ENCODE measurements around the gene GPC6.

The GPC6 gene

GRCh38 chr13:93521307-93521706 lies 294.7 kb downstream of the GPC6 start:
- no peak for DNase-seq

DNA sequence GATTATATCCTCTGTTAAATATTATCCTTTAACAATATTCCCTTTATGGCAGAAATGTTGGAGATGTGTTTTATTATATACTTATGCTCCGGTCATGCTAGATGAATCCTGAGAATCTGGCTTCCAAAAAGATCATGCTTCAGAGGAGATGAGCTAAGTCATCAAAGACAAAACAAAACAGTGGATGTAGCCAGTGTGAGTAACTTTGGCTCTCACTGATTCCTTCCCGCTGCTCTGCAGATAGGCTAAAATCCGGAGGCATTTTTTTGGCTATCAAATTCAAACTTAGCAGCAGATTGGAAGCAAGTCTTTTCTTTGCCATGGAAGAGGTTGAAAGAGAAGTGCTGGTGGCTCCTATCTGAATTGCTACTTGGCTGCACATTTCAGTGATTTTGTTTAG lies 295.9 kb downstream of the GPC6 start:
- DNase-seq = no peak

DNA sequence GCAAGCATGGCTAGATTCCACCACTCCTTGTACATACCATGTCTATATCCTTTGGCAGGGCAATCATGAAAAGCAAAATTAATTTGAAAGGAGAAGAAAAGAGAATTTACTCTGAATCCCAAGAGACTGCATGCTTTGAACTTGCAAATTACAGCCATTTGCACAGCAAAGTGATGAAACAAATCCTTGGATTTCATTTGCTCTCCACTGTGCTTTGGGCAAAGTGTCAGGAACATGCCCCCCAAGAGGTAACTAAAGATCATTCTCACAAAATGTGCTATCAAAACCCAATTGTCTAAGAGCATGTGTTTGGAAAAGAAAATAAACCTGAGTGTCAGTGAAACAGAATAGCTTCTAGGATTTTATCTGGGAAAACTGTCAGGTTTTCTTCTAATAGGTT lies 298.5 kb downstream of the GPC6 start:
- DNase-seq = no peak

- no peak for DNase-seq
Measured at GRCh38 chr13:93527748-93528297, 301.2 kb downstream of the GPC6 start.

GRCh38 chr13:93529961-93530360 lies 303.4 kb downstream of the GPC6 start:
- no peak for DNase-seq

DNA sequence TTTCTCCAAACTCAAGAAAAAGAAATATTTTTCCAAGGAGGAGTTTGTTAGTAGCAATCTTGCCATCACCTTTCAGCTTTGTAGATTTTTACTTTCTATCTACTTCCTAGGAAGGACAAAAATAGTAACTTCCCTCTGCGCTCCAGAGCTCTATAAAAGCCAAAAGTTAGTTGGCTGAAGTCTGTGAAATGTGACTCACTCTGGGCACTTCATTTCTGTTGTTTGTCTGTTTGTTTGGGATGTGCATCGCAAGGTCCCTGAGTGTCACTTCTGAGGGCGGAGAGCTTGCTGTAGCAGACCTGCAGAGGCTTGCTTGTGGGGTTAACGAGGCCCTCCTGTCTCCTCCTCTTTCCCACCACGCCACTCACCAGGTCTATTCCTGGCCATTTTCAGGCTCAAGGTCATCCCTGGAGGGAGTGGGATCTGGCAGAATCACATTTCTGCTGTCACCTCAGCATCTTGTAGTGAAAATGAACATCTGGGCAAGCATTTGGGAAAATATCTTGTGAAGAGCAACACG lies 307.6 kb downstream of the GPC6 start:
- DNase-seq = no peak

GRCh38 chr13:93535251-93535650 lies 308.6 kb downstream of the GPC6 start:
- DNase-seq = no peak

DNA sequence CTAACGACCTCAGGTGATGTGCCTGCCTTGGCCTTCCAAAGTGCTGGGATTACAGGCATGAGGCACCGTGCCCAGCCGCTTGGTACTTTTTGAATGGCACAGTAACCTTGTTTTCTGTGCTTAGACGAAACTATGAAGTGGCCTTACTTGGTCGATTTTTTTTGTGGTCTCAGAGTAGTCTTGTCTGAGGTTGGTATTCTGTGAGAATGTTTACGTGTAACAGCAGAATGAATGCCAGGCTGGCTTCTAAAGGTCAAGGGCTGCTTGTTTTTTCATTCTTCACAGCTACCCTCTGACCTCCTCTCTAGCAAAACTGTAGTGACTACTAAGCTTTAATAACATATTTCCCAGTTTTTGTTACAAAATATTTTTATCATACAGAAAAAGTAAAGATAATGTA lies 313.3 kb downstream of the GPC6 start:
- DNase-seq = no peak

GRCh38 chr13:93547886-93548285 lies 321.3 kb downstream of the GPC6 start:
- no peak for DNase-seq

DNA sequence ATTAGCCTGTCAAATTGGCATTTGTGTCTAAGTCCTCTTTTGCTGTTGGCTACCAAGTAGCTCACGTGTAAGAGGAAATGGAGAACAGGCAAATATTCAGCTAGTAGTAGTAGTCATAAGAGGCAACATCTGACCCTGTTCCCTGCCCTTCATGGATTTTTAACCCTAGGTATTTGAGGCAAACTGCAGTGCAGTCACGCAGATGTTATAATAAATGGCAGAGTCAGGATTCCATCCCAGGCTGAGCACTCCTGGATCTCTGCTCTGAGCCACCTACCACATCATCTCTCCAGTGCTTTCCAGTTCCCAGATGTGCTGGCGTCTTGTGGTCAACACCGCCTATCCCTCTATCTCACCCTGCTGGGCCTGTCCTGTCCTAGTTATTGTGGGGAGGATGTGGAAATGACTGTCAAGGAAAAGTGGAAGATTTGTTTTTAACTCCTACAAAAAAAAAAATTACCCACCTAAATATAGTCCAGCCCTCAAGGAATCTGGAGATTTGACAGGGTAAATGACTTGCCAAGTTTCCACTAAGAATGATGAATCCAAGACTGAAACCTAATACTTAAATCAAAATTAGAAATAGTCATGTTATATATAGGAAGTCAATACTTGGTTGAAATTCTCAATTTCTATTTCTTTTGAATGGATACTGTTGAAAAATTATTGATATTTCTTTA lies 322.9 kb downstream of the GPC6 start:
- no peak for DNase-seq

DNA sequence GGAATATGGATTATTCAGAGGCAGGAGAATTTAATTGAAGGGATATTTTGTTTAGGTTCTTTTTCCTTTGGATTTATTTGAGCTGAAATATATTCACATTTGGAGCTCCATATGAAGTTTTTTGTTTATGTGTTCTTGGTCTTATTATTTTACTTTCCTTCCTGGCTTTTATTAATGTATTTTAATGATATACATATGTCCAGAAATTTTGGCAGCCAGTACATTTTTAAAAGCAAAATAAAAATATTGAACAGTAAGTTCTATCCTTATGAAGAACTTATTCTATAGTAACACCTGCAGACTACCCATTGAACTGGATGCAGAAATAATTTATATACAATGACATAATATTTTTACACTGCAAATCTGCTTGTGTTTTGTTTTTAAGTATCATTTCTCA lies 323.6 kb downstream of the GPC6 start:
- DNase-seq = no peak

- no peak for DNase-seq
Measured at GRCh38 chr13:93552596-93552995, 326.0 kb downstream of the GPC6 start.

GRCh38 chr13:93554514-93554913 lies 327.9 kb downstream of the GPC6 start:
- DNase-seq = no peak

DNA sequence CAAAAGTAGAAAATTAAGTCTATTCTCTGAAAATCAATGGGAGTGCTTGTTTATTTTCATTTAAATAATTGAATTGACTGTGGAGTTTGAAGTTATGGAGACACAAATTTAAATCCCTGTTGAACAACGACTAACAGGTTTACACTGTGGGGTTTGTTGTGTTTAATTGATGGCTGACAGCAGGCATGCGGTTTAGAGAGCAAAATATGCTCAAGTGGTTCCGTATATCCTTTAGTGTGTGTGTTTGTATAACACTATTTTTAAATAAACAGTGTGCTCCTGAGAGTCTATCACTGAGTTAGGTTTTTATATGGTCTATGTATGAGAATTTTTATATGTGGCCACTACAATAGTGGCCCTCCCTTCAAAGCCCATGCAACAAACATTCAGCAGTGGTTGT lies 332.0 kb downstream of the GPC6 start:
- no peak for DNase-seq

DNA sequence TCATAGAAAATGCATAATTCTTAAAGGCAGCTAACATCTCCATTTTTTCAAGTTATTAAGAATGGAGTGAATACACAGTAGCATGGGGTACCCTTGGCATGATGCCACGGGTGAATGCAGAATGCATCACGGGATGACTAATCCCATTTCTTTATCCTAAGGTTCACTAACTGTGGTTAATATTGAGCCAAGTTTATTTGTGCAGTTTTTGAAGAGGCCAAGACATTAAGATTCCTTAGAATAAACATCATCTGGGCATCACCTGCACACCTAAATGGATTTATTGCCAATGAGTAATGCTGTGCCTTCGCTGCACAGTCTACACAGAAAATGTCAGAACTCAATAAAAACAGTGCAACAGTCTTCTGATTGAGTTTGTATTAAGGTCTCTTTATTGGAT lies 333.1 kb downstream of the GPC6 start:
- DNase-seq = no peak

DNA sequence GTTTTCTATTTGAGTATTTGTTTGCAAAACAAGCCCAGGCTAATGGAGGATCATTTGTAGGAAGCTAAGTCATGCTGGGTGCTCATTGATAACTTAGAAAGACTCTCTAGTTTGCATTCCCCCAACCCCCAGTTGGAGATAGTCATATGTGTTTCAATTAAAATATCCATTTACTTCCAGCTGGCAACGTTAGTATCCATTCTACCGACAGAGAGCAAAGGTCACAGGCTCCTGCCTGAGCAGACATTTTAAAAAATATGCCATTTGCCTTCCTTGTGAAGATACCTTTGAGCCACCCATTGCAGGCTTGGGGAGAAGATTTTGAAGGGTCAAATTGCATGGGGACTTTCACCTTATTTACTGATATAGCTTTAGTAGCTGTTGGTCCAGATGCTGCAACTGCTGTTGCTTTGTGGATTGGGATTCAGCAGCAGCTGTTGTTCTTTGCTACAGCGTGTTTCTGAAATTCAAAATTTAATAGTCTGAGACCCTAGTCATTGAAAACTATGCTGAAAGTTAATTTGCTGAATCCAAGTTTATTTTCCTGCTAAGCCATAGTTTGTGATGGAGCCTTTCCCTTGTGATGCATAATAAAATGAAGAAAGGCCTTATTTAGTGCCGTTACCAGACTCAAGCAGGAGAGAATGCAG lies 335.1 kb downstream of the GPC6 start:
- no peak for DNase-seq

GRCh38 chr13:93562676-93563075 lies 336.1 kb downstream of the GPC6 start:
- DNase-seq = no peak

DNA sequence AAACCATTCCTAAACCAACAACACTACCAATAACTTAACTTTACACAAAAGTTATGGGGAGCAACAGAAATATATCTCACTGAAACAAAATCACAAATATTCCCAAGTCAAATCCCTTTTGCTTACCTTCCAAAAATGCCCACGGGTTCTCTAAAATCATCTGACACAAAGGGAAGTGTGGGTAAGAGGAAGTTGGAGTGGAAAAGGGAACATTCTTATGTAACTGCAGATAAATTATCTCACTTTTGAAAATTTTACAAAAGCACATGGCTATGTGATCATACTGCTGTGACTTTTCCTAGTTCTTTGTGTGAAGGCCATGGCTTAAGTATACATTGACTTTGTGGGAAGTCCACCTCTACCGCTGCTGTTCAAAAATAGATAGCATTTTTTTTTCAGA lies 350.5 kb downstream of the GPC6 start:
- DNase-seq = no peak

GRCh38 chr13:93589788-93590187 lies 363.2 kb downstream of the GPC6 start:
- no peak for DNase-seq

- DNase-seq = no peak
Measured at GRCh38 chr13:93603043-93603442, 376.4 kb downstream of the GPC6 start.

DNA sequence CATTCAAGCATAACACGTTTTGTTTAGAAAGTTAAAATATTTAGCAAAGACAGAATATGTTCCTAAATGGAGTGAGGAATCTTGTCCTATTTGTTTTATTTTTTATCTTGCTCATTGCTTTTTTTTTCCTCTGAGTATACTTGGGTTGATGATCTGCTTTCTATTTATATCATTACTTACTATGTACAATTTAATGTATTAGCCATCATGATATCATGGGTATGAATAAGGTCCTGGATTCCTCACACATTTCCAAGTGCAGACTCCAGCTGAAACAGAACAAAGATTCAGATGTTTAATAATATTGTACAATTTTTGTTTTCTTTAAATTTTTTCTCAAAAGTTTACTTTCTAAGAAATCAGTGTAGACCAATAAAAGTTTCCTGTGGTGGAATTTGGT lies 388.2 kb downstream of the GPC6 start:
- no peak for DNase-seq

- DNase-seq = no peak
Measured at GRCh38 chr13:93620181-93620765, 393.7 kb downstream of the GPC6 start.

DNA sequence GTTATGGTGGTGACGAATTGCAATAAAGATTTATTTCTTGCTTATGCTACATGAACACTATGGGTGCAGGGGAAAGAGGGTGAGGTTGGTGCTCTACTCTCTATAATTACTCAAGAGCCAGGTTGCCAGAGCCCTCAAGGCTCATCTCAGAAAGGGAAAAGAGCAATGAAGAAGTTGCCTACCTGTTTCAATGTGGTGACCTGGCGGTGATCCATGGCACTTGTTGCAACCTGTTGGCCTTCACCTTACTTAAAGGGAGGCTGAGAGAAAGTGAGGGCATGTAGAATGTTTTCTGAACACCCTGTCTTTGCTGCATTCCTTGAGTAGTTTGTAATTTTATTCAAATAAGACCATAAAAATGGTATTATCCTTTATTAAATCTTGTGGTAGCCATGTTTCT lies 394.4 kb downstream of the GPC6 start:
- no peak for DNase-seq

- no peak for DNase-seq
Measured at GRCh38 chr13:93621966-93622365, 395.4 kb downstream of the GPC6 start.

Data from effector CD8-positive, alpha-beta T cell (primary cell).